Small intestine (tissue), 7 donors: ENCODE measurements around the gene OR2T2. TPM values are rescaled to one million over a fixed set of nuclear protein-coding genes. Genes with fewer than 3 reads are reported as not detected.
"Not testable (repeated sequence)": the region's sequence is repeated elsewhere in the genome, so short reads cannot be mapped to it uniquely, and the experiment has no call there.

Source experiments
- DNase-seq, 2 donors: peaks; one replicate each; pipeline versions ENCODE4 v3.0.0 to v3.0.0-alpha.2; 2013
- FAIRE-seq: peaks from 2 replicates; lab custom pipeline; 2012; peaks lifted over from hg19 to GRCh38; lab: Jason Lieb, UNC
- H3K27ac ChIP-seq, 3 donors: one replicate each; pipeline ENCODE4 v1.5.1; 2013; ENCODE audit warnings: low read length in 2 of 3, mild to moderate bottlenecking in 2 of 3, control low read depth in 1 of 3, inconsistent platforms in 1 of 3, low read depth in 1 of 3, moderate library complexity in 1 of 3
- H3K27me3 ChIP-seq, 3 donors: one replicate each; pipeline ENCODE4 v1.6.1; 2013; ENCODE audit warnings: low read length in 3 of 3, inconsistent platforms in 1 of 3; ENCODE audit not compliant: control insufficient read depth in 3 of 3, insufficient read depth in 3 of 3
- H3K36me3 ChIP-seq, 3 donors: one replicate each; pipeline ENCODE4 v1.6.1; 2013; ENCODE audit warnings: low read length in 3 of 3, inconsistent platforms in 1 of 3, low read depth in 1 of 3, mild to moderate bottlenecking in 1 of 3, moderate library complexity in 1 of 3; ENCODE audit not compliant: control insufficient read depth in 3 of 3, insufficient read depth in 2 of 3
- H3K4me1 ChIP-seq, 3 donors: one replicate each; pipeline ENCODE4 v1.6.1; 2013; ENCODE audit warnings: low read length in 2 of 3, inconsistent platforms in 1 of 3, low read depth in 1 of 3, mild to moderate bottlenecking in 1 of 3, moderate library complexity in 1 of 3; ENCODE audit not compliant: control insufficient read depth in 3 of 3, insufficient read depth in 2 of 3
- H3K4me3 ChIP-seq, 3 donors: one replicate each; pipeline ENCODE4 v1.5.1; 2013; ENCODE audit warnings: low read length in 3 of 3, control low read depth in 1 of 3, inconsistent platforms in 1 of 3, low read depth in 1 of 3, mild to moderate bottlenecking in 1 of 3, moderate library complexity in 1 of 3
- H3K9me3 ChIP-seq, 2 donors: one replicate each; pipeline ENCODE4 v1.6.1; 2013; ENCODE audit warnings: low read depth in 1 of 2, low read length in 1 of 2; ENCODE audit not compliant: control insufficient read depth in 2 of 2, insufficient read depth in 1 of 2
- WGBS, 3 donors: extraction: QIAGEN DNeasy Blood & Tissue Kit; methylation state at CpG; one replicate each; pipeline ENCODE4 v1.1.7; 2013; 5-methylcytosine and 5-hydroxymethylcytosine counted together
- polyA plus RNA-seq, 4 donors: library from polyadenylated mRNA; stranded (reverse) in 3 of 4; unstranded in 1 of 4; fragments of 200-250 nt in 3 of 4; fragments of 120-200 nt in 1 of 4; gene quantifications; one replicate each; pipeline versions ENCODE4 v1.2.1 to v1.2.3, GENCODE V29; 2013
- donor health status: healthy with polysubstance abuse.
- donor health status: control.
- donor health status: control.
- donor health status: Bipolar disorder and iron deficiency.
- donor health status: healthy.

The OR2T2 gene
- polyA plus RNA-seq, 4 donors, result not detected

- WGBS, 3 donors, result 62 to 76% (median 70%) methylated on average over 7 of the region's 7 CpGs
- not testable (repeated sequence) for H3K4me3 ChIP-seq, H3K9me3 ChIP-seq, H3K4me1 ChIP-seq, H3K27ac ChIP-seq, H3K27me3 ChIP-seq, H3K36me3 ChIP-seq, FAIRE-seq
- DNase-seq, result peak in 1 of 2 donors; percentile 1
Observed at GRCh38 chr1:248459117-248459516, 13.7 kb downstream of the OR2T2 start.

GRCh38 chr1:248471154-248471553, 25.7 kb downstream of the OR2T2 start:
- DNase-seq (no peak), FAIRE-seq (no peak)
- Histone ChIP-seq H3K4me1 (no peaks in the 10 kb centered on the region), H3K36me3 (no peaks in the 10 kb centered on the region), H3K9me3 (no peaks in the 10 kb centered on the region), H3K27me3 (no peaks in the 10 kb centered on the region), H3K4me3 (no peak overlapping the region), H3K27ac (no peak overlapping the region)
- 86 to 89% (median 88%) methylated on average over 4 of the region's 4 CpGs for WGBS, 3 donors

- not testable (repeated sequence) for H3K27ac ChIP-seq, H3K4me3 ChIP-seq, FAIRE-seq, H3K4me1 ChIP-seq, H3K36me3 ChIP-seq, H3K27me3 ChIP-seq, DNase-seq, H3K9me3 ChIP-seq
- WGBS, 3 donors, result 50 to 59% (median 59%) methylated on average over 2 of the region's 2 CpGs
Observed at GRCh38 chr1:248472111-248472510, 26.7 kb downstream of the OR2T2 start.

GRCh38 chr1:248473051-248473450, 27.6 kb downstream of the OR2T2 start, which contains the start of gene OR2T3:
Gene OR2T3 (plus strand): TSS chr1:248473351. CDS start chr1:248473351, 0 bp downstream.
- DNase-seq, H3K4me1 ChIP-seq, H3K9me3 ChIP-seq, H3K27me3 ChIP-seq, FAIRE-seq, H3K27ac ChIP-seq, H3K4me3 ChIP-seq, H3K36me3 ChIP-seq: not testable (repeated sequence)
- WGBS, 3 donors, result 58 to 89% (median 78%) methylated on average over 1 to 2 of the region's 2 CpGs

- not testable (repeated sequence) for H3K4me3 ChIP-seq, H3K9me3 ChIP-seq, H3K36me3 ChIP-seq, H3K4me1 ChIP-seq, H3K27me3 ChIP-seq, DNase-seq, FAIRE-seq, H3K27ac ChIP-seq
- no CpG with 5 or more reads among the region's 1 CpG for WGBS, 3 donors
Observed at GRCh38 chr1:248475660-248476059, 30.2 kb downstream of the OR2T2 start.

GRCh38 chr1:248481686-248482579, 36.5 kb downstream of the OR2T2 start:
- not testable (repeated sequence) for H3K27me3 ChIP-seq, H3K9me3 ChIP-seq, FAIRE-seq, H3K4me3 ChIP-seq, H3K36me3 ChIP-seq, H3K27ac ChIP-seq, H3K4me1 ChIP-seq, DNase-seq
- WGBS, 3 donors, result 58 to 67% (median 66%) methylated on average over 13 of the region's 13 CpGs

GRCh38 chr1:248488289-248488688, 42.9 kb downstream of the OR2T2 start, which contains the start of gene OR2T5:
Gene OR2T5 (plus strand): TSS chr1:248488589. CDS start chr1:248488589, 0 bp downstream.
- H3K36me3 ChIP-seq, H3K27ac ChIP-seq, H3K4me3 ChIP-seq, H3K4me1 ChIP-seq, FAIRE-seq, H3K27me3 ChIP-seq, H3K9me3 ChIP-seq, DNase-seq: not testable (repeated sequence)
- 68 to 100% (median 80%) methylated on average over 4 to 5 of the region's 6 CpGs for WGBS, 3 donors

GRCh38 chr1:248496661-248497060, 51.2 kb downstream of the OR2T2 start:
- not testable (repeated sequence) for H3K4me1 ChIP-seq, FAIRE-seq, H3K36me3 ChIP-seq, H3K4me3 ChIP-seq, H3K27ac ChIP-seq, H3K9me3 ChIP-seq, DNase-seq, H3K27me3 ChIP-seq
- WGBS, 3 donors, result no CpG with 5 or more reads among the region's 5 CpGs
